ENCODE results near the gene ST6GAL2. TPM values are rescaled to one million over a fixed set of nuclear protein-coding genes. Genes with fewer than 3 reads are reported as not detected.

Gene ST6GAL2
- total RNA-seq, 1 donor from 2014 or later = 132 TPM

DNA sequence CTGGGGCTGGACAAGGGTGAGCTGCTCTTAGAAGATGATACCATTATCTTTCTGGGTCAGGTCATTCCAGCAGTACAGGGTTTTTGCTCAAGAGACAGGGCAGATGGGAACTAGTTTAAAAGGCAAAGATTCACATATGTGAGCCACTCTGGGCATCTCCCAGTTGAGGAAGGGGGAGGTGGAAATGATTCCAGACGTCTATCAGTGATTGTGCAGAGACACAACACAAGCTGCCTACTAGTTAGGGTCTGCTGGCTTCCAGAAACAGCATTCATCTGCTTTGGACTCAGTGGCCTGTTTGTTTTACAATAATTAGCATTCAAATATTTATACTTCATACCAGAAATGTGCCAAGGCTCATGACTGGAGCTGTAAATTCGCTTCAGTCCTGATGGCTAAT is 32.3 kb downstream of the ST6GAL2 start:
- H3K4me1 Mint-ChIP-seq (ENCODE audit: unreplicated experiment) = peaks cover 63% of the 10 kb centered on the region
- H3K27ac Mint-ChIP-seq (ENCODE audit: unreplicated experiment) = peak overlapping the region; percentile 12
- H3K27me3 Mint-ChIP-seq (ENCODE audit: unreplicated experiment) = no peaks in the 10 kb centered on the region
- H3K36me3 Mint-ChIP-seq (ENCODE audit: unreplicated experiment) = peaks cover 5% of the 10 kb centered on the region
- TF ChIP-seq, protein P1, sequence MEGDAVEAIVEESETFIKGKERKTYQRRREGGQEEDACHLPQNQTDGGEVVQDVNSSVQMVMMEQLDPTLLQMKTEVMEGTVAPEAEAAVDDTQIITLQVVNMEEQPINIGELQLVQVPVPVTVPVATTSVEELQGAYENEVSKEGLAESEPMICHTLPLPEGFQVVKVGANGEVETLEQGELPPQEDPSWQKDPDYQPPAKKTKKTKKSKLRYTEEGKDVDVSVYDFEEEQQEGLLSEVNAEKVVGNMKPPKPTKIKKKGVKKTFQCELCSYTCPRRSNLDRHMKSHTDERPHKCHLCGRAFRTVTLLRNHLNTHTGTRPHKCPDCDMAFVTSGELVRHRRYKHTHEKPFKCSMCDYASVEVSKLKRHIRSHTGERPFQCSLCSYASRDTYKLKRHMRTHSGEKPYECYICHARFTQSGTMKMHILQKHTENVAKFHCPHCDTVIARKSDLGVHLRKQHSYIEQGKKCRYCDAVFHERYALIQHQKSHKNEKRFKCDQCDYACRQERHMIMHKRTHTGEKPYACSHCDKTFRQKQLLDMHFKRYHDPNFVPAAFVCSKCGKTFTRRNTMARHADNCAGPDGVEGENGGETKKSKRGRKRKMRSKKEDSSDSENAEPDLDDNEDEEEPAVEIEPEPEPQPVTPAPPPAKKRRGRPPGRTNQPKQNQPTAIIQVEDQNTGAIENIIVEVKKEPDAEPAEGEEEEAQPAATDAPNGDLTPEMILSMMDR (IDR thresholded peaks at IDR 0.05) = no peak
- H3K9me3 Mint-ChIP-seq (ENCODE audit: unreplicated experiment) = peaks cover 4% of the 10 kb centered on the region
- no peak for DNase-seq (ENCODE audit: extremely low spot score, unreplicated experiment)
- H3K4me3 Mint-ChIP-seq (ENCODE audit: unreplicated experiment) = no peak overlapping the region

DNA sequence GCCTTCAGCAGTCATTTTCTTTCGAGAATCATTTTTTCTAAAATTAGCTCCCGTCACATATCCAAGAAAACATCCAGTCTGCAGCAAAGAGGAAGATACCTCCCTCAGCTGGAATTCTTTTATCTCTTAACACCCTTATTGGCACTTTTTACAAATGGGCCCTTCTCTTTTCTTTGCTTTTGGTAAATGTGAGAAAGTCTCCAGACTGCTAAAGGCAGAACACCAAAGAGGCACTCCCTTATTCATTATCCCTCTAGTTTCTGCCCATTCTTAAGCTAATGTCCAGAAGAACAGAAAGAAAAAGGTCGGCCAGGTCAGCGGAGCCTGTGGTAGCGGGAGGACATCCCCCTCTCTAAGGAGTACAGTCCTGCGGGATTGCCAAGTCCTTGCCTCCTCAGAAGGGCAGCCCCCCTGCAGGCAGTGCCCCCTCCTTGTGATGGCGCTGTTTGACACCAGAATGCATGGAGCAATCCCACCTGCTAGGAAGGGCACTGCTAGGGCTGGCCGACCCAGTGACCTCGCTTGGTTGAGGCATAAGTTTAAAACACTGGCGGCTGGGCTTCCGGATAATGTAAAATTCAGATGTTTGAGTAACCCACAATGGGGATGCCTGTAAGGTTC is 34.0 kb downstream of the ST6GAL2 start:
- Mint-ChIP-seq H3K4me1 (ENCODE audit: unreplicated experiment) (peaks cover 79% of the 10 kb centered on the region), H3K27ac (ENCODE audit: unreplicated experiment) (peak overlapping the region; percentile 73), H3K4me3 (ENCODE audit: unreplicated experiment) (no peak overlapping the region), H3K36me3 (ENCODE audit: unreplicated experiment) (no peaks in the 10 kb centered on the region), H3K9me3 (ENCODE audit: unreplicated experiment) (no peaks in the 10 kb centered on the region), H3K27me3 (ENCODE audit: unreplicated experiment) (no peaks in the 10 kb centered on the region)
- TF ChIP-seq, protein P1 (IDR thresholded peaks at IDR 0.05) = no peak
- DNase-seq (ENCODE audit: extremely low spot score, unreplicated experiment) = no peak

DNA sequence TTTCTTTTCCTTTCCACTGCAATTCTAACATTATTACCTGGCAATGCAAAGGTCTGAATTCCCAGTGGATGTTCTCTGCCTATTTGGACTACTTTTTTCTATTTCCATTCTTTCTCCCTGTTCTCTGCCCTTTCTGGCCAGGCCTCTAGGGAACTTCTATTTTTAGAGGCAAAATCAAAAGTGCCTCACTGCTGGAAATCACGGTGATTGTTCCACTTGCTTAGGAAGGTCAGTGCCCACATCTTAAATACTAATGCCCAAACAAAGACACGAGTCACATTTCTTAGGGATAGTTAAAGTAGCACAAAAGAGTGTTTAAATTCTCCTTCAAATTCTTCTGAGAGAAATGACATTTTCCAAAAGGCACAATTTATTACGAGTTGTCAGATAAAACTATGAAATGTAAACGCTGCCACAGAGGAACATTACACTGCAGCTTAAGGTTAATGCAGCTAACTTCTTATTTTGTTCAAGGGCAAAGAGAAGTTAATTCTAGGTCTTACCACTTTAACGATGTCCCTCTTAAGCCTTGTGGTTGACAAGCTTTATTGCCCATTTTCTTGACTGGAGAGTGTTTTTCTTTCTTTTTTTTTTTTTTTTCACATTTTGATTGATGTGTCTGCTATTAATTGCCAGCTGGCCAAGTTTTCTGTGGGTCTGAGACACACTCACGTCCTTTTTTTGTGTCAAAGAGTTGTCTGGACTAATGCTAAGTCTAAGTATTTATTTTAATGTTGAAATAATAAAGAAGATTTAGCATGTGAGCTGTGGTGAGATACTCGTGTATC is 34.7 kb downstream of the ST6GAL2 start:
- Mint-ChIP-seq H3K27me3 (ENCODE audit: unreplicated experiment) (no peaks in the 10 kb centered on the region), H3K27ac (ENCODE audit: unreplicated experiment) (peak overlapping the region; percentile 73), H3K36me3 (ENCODE audit: unreplicated experiment) (no peaks in the 10 kb centered on the region), H3K4me3 (ENCODE audit: unreplicated experiment) (peak overlapping the region; percentile 39), H3K9me3 (ENCODE audit: unreplicated experiment) (no peaks in the 10 kb centered on the region), H3K4me1 (ENCODE audit: unreplicated experiment) (peaks cover 80% of the 10 kb centered on the region)
- TF ChIP-seq, protein P1 (IDR thresholded peaks at IDR 0.05) = no peak
- no peak for DNase-seq (ENCODE audit: extremely low spot score, unreplicated experiment)

DNA sequence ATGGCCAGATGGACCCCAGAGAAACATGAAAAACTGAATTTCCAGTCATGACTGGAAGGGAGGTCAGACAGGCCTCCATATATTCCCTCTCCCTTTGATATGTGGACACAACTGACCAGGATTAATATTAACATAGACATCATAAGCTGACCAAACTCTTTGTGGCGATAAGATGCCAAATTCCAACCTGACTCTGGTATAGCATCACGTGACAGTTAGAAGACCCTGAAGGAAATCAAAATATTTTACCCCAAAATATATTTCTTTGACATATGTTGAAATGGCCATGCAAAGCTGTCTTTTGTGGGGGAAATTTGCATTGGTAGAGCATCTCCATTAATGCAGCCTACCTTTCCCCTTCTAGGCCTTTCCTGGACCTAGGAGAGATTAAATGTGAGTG is 36.7 kb downstream of the ST6GAL2 start:
- Mint-ChIP-seq H3K27me3 (ENCODE audit: unreplicated experiment) (no peaks in the 10 kb centered on the region), H3K36me3 (ENCODE audit: unreplicated experiment) (peaks cover 4% of the 10 kb centered on the region), H3K9me3 (ENCODE audit: unreplicated experiment) (no peaks in the 10 kb centered on the region), H3K4me1 (ENCODE audit: unreplicated experiment) (peaks cover 82% of the 10 kb centered on the region), H3K4me3 (ENCODE audit: unreplicated experiment) (no peak overlapping the region), H3K27ac (ENCODE audit: unreplicated experiment) (peak overlapping the region; percentile 72)
- DNase-seq (ENCODE audit: extremely low spot score, unreplicated experiment) = no peak
- TF ChIP-seq, protein P1 (IDR thresholded peaks at IDR 0.05) = no peak

DNA sequence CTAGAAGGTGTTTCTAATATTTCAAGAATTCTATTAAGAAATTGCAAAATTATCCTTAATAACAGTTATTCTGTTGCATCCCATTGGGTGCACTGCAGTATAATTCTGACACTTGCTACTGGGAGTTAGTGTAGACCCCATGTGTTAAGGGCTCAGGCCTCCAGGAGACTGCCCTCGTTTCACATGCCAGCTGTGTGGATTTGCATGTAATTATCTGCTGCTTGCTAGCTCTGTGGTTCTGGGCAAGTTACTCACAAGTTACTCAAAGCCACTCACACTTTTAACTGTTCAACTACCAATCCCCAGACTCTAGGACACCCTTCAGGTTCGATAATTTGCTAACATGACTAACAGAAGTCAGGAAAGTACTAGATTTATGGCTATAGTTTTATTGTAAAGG is 38.6 kb downstream of the ST6GAL2 start:
- TF ChIP-seq, protein P1 (IDR thresholded peaks at IDR 0.05) = no peak
- Mint-ChIP-seq H3K4me1 (ENCODE audit: unreplicated experiment) (peaks cover 67% of the 10 kb centered on the region), H3K27ac (ENCODE audit: unreplicated experiment) (peak overlapping the region; percentile 57), H3K9me3 (ENCODE audit: unreplicated experiment) (no peaks in the 10 kb centered on the region), H3K27me3 (ENCODE audit: unreplicated experiment) (no peaks in the 10 kb centered on the region), H3K4me3 (ENCODE audit: unreplicated experiment) (no peak overlapping the region), H3K36me3 (ENCODE audit: unreplicated experiment) (peaks cover 5% of the 10 kb centered on the region)
- peak; percentile 21 for DNase-seq (ENCODE audit: extremely low spot score, unreplicated experiment)

Measured in osteocyte (in vitro differentiated cells).